GM18907 (cell line): ENCODE results near the gene COBL.

Experiments
- ATAC-seq: cut with Tn5 transposase; IDR thresholded peaks from one replicate; pipeline ENCODE4 v1.9.1; 2021; ENCODE audit warnings: mild to moderate bottlenecking, moderate library complexity; ENCODE audit not compliant: unreplicated experiment

Gene COBL

GRCh38 chr7:51307651-51308210, 8.9 kb downstream of the COBL start:
- no peak for ATAC-seq

DNA sequence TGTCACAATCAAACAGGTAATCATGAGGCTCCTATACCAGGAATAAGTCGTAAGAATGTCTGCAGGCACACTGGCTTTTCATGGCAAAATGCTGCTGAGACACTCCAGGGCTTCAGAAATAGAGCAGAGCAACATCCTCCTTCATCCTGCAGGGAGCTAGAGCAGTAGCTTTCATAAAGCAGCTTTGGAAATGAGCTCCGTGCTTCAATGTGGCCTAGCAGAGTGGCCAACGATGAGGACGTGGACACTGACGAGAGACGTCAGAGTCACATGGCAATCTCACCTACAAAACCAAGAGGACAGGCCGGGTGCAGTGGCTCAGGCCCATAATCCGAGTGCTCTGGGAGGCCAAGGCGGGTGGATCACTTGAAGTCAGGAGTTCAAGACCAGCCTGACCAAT, 9.8 kb downstream of the COBL start:
- ATAC-seq, result no peak

DNA sequence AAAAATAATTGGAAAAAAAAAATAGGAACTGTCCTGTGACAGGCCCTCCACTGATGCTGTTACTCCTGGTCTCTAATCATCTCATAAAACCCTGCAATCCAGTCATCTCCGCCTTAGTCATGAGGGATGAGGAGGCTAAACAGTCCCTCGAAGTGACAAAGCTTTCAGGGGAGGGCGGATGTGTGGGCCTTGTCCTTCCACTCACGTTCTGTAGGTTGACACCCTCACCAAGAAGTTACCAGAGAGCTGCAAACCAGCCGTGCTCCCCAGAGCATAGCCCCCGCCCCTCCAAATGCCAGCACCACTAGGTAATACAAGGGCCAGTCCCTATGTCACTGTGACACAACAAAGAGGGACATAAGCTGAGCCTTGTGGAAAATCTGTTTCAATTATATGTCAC, 11.9 kb downstream of the COBL start:
- no peak for ATAC-seq

- no peak for ATAC-seq
Measured at GRCh38 chr7:51303142-51303525, 13.5 kb downstream of the COBL start.

DNA sequence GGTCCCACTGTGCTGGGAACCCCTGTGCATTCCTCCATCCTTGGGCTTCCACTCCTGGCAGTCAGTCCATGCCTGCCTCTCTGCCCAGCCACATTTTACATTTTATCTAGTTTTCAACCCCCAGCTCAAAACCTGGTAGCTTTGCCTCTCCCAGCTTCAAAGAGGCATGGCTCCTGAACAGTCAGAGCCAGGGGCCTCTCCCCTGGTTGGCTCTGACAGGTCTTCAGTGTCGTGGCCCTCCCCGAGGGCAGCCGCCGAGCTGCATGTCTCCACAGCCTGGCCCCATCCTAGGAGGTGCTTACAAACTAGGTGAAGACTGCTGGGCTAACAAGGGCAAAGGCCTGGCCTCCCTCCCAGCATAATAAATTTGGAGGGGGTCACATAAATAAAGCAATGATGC, 14.8 kb downstream of the COBL start:
- ATAC-seq, result no peak

DNA sequence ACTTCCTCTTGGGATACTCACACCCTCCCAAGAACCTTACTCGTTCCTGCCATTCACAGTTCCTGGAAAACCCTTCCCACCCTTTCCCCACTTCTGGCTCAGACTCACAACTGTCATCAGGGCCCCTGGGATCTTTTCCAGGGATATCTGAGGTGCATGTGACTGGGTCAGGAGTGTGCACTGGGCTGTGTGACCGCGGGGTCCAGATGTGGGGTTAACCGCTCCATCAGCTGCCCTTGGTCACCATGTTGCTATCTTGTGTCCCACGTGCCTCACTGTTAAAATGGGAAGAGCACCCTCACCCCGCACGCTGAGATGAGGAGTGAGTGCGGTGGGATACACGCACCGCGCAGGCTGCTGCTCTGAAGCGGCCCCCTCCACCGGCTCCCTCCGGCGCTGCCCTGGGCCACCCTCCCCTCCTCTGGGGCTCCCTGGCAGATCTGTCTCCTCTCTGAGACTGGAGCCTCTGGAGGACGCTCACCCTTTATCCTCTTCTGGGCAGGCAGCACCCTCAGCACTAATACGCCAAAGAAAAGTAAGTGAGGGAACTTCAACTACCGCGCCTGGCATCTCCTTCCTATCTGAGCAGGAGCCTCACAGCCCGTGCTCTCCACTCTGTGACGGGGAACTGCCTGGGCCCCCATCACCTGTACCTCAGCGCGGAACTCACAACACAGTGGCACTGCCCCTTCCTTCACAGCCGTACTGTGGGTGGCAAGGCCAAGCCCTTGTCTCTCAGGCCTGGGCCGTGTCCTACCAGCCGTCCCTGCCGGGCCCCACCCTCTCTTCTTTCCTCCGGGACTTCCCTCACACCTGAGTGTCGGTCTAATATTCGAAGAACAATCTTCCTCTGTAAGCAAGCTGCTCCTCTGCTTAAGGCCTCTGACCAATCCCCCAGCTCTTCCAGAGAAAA, 15.6 kb downstream of the COBL start:
- no peak for ATAC-seq

DNA sequence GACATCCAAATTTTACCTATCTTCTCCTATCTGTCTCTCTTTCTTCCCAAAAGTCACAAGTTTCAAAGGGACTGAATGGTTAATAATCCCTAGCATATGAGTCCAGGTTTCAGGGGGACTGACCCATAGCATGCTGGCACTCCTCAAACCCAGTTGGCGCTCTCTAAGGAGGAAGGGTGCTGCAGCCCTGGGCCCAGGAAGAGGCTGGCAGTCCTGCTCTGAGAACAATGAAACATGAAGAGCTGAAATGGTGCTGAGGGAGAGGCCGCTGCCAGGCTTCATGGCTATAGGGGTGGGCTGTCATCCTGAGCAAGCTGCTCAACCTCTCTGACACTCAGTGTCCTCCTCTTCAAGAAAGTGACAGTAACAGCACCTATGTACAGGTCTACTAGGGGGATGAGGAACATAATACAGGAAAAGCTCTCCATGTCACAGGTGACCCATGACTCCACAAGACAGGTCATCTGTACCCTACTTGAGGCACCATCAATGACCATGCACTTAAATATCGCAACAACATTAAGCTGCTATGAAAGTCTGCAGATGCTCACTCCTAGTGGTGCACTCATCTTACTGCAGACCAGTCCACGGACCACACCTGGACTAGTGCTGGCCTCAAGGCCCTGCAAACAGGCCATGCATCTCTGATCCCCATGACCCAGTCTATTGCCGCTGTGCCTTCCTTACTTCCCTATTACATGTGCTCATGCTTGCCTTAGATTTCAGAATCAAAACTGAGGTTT, 17.0 kb downstream of the COBL start:
- no peak for ATAC-seq

- no peak for ATAC-seq
Measured at GRCh38 chr7:51298912-51299311, 17.7 kb downstream of the COBL start.

DNA sequence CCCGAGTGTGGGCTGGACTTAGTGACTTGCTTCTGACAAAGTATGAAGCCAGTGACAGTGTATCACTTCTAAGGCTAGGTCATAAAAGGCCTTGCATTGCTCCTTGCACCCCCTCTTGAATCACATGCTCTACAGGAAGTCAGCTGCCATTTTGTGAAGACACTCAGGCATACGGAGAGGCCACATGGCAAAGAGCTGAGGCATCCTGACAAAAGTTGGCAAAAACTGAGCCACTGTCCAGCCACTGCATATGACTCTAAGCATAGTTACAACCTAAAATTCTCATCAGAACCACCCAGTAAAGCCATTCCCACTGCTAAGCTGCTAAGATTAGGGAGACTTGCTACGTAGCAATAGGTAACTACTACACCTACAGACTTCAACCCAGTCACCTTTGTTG, 18.6 kb downstream of the COBL start:
- no peak for ATAC-seq

DNA sequence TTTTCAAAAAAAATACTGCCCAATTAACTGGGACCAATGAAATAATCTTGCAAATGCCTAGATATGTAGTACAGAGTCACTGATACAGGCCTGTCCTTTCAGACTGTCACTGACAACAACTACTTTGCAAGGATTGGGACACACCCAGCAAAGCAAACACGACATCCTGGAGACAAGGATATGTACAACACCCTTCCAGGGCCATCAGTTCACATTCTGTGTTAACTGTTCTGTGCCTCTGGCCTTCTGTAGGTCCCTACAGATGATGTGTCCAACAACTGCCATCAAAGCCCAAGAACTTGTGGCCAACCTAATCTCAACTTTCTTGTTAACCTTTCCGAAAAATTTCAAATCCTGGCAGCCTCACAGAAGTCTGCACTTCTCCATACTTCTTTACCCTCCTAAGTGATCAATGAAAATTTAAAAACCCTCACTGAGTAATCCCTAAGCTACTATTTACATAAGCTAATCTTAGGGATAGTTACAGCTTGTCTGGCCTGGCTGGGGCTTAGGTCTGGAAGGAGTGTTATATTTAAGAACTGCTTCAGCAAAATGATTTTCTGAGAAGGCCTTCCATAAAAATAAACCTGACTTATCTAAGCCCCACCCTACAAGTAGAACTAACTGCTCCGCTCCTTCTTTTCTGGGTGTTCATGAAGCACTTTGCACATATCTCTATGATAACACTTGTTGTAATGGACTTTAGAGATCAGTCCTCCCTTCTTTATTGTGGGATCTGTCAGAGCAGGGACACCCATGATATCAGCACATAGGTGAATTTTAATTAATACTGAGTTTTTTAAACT, 21.0 kb downstream of the COBL start:
- no peak for ATAC-seq

GRCh38 chr7:51292596-51292995, 24.0 kb downstream of the COBL start:
- ATAC-seq, result no peak

GRCh38 chr7:51290702-51291540, 25.7 kb downstream of the COBL start:
- no peak for ATAC-seq

DNA sequence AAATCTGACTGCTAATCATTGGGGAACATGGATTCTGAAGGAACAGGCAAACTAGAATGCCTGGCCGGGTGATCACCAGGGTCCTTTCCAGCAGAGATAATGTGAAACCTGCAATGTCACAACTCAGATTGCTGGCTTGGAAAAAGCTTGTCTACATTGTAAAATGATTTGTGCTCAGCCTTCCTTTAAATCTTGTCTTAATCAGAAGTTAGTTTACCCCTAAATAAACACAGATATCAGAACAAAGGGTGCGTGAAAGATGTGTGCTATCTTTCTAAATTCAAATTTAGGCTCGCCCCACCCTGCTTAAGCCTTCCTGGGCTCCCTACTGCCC, 26.3 kb downstream of the COBL start:
- ATAC-seq, result no peak

GRCh38 chr7:51289623-51290303, 26.8 kb downstream of the COBL start:
- ATAC-seq, result no peak

DNA sequence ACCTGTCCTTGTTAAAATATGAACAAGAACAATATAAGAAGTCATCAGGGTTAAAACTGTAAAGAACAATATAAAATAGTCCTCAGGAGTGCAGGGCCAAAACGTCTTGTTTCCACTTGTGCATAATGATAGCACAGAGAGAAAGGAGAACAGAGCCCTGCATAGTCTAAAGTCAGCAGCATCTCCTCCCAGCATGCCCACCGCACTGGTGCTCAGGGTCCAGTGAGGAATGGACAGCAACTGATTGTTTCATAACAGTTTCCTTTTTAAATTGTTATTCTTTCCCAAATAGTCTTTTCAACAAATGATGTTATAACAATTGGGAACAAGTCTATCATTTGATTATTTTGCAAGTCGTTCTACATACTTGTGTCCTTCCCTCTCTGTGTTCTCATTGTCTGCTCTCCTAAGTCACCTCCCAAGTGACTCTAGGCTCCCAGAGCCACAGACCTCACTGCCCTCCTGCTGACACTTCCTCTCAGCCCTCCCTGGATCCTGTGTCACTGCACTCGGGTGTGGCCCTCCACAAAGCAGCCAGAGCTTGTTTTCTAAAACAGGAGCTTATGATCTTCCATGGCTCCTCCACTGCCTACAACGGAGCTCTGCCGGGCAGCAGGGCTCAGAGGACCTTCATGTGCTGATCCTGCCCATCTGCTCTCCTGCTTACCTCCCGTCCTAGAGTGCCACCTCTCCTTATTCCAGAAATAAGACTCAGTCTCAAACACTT, 27.6 kb downstream of the COBL start:
- no peak for ATAC-seq

GRCh38 chr7:51286401-51286800, 30.2 kb downstream of the COBL start:
- ATAC-seq, result no peak

GRCh38 chr7:51280156-51280555, 36.5 kb downstream of the COBL start:
- ATAC-seq, result no peak

- ATAC-seq, result no peak
Measured at GRCh38 chr7:51279391-51280023, 37.1 kb downstream of the COBL start.

- ATAC-seq, result no peak
Measured at GRCh38 chr7:51278797-51279196, 37.8 kb downstream of the COBL start.
